ENCODE data around the gene PRSS38.

PRSS38 gene

GRCh38 chr1:227774051-227774731 is 41.3 kb upstream of the PRSS38 start:
- no peak for TF ChIP-seq CTCF (IDR thresholded peaks at IDR 0.05; ENCODE audit: low read length, missing control alignments)
- H3K4me3 ChIP-seq (replicated peaks; ENCODE audit: low read depth, low read length): no peak overlapping the region
- no peak for DNase-seq (ENCODE audit: low read depth)

- peak; percentile 45 for DNase-seq (ENCODE audit: low read depth)
- TF ChIP-seq CTCF (IDR thresholded peaks at IDR 0.05; ENCODE audit: low read length, missing control alignments): no peak
- H3K4me3 ChIP-seq (replicated peaks; ENCODE audit: low read depth, low read length): no peak overlapping the region
Measured at GRCh38 chr1:227774821-227775661, 40.4 kb upstream of the PRSS38 start.

- H3K4me3 ChIP-seq (replicated peaks; ENCODE audit: low read depth, low read length): no peak overlapping the region
- DNase-seq (ENCODE audit: low read depth): peak; percentile 7
- TF ChIP-seq CTCF (IDR thresholded peaks at IDR 0.05; ENCODE audit: low read length, missing control alignments): no peak
Measured at GRCh38 chr1:227775841-227776240, 39.6 kb upstream of the PRSS38 start.

- no peak overlapping the region for H3K4me3 ChIP-seq (replicated peaks; ENCODE audit: low read depth, low read length)
- no peak for TF ChIP-seq CTCF (IDR thresholded peaks at IDR 0.05; ENCODE audit: low read length, missing control alignments)
- DNase-seq (ENCODE audit: low read depth): peak; percentile 60
Measured at GRCh38 chr1:227776331-227776771, 39.1 kb upstream of the PRSS38 start.

- TF ChIP-seq CTCF (IDR thresholded peaks at IDR 0.05; ENCODE audit: low read length, missing control alignments): no peak
- DNase-seq (ENCODE audit: low read depth): no peak
- H3K4me3 ChIP-seq (replicated peaks; ENCODE audit: low read depth, low read length): no peak overlapping the region
Measured at GRCh38 chr1:227777156-227777555, 38.3 kb upstream of the PRSS38 start.

- DNase-seq (ENCODE audit: low read depth): no peak
- TF ChIP-seq CTCF (IDR thresholded peaks at IDR 0.05; ENCODE audit: low read length, missing control alignments): no peak
- no peak overlapping the region for H3K4me3 ChIP-seq (replicated peaks; ENCODE audit: low read depth, low read length)
Measured at GRCh38 chr1:227777646-227778045, 37.8 kb upstream of the PRSS38 start.

All from fibroblast of pulmonary artery (primary cell).